Stimulated activated CD8-positive, alpha-beta memory T cell treated with anti-CD3 and anti-CD28 coated beads, Interleukin-4, amount 100 ng/mL, for 48 hours (primary cell): ENCODE measurements around the gene C22orf15.

ENCODE experiments used
- DNase-seq: peaks from one replicate; pipeline ENCODE4 v3.0.0-alpha.2; 2020

The C22orf15 gene

GRCh38 chr22:23790819-23791737 lies 28.3 kb downstream of the C22orf15 start:
- DNase-seq, result no peak

- no peak for DNase-seq
These were observed 29.2 kb downstream of the C22orf15 start for GRCh38 chr22:23791738-23792645.

- DNase-seq, result no peak
These were observed 30.5 kb downstream of the C22orf15 start for GRCh38 chr22:23793326-23793725.

- DNase-seq, result no peak
These were observed 33.7 kb downstream of the C22orf15 start for GRCh38 chr22:23796461-23796860.

GRCh38 chr22:23800297-23801237 lies 37.8 kb downstream of the C22orf15 start:
- no peak for DNase-seq

GRCh38 chr22:23801238-23801821 lies 38.5 kb downstream of the C22orf15 start:
- DNase-seq, result no peak

- no peak for DNase-seq
These were observed 39.1 kb downstream of the C22orf15 start for GRCh38 chr22:23801886-23802377.

GRCh38 chr22:23803001-23803819 lies 40.4 kb downstream of the C22orf15 start:
- DNase-seq, result no peak

GRCh38 chr22:23804781-23805291 lies 42.0 kb downstream of the C22orf15 start:
- DNase-seq, result no peak

GRCh38 chr22:23806837-23807236 lies 44.0 kb downstream of the C22orf15 start:
- DNase-seq, result no peak

- no peak for DNase-seq
These were observed 49.6 kb downstream of the C22orf15 start for GRCh38 chr22:23812378-23812777.
